Measurements from ENCODE around the gene PRKCZ.

Gene PRKCZ

GRCh38 chr1:2201062-2201461 is 150.9 kb downstream of the PRKCZ start:
- DNase-seq: no peak

- DNase-seq: no peak
Observed at GRCh38 chr1:2202008-2202575, 151.9 kb downstream of the PRKCZ start.

- no peak for DNase-seq
Observed at GRCh38 chr1:2202843-2203601, 152.8 kb downstream of the PRKCZ start.

- no peak for DNase-seq
Observed at GRCh38 chr1:2203671-2204414, 153.6 kb downstream of the PRKCZ start.

GRCh38 chr1:2204415-2205190 is 154.4 kb downstream of the PRKCZ start:
- no peak for DNase-seq

- DNase-seq: peak; percentile 92
Observed at GRCh38 chr1:2205191-2205952, 155.2 kb downstream of the PRKCZ start.

- DNase-seq: no peak
Observed at GRCh38 chr1:2206813-2207487, 156.7 kb downstream of the PRKCZ start.

- no peak for DNase-seq
Observed at GRCh38 chr1:2208309-2209239, 158.4 kb downstream of the PRKCZ start.

GRCh38 chr1:2209400-2210083 is 159.3 kb downstream of the PRKCZ start:
- no peak for DNase-seq

- no peak for DNase-seq
Observed at GRCh38 chr1:2210084-2210653, 160.0 kb downstream of the PRKCZ start.

- no peak for DNase-seq
Observed at GRCh38 chr1:2210786-2211185, 160.6 kb downstream of the PRKCZ start.

- DNase-seq: no peak
Observed at GRCh38 chr1:2212274-2212531, 162.0 kb downstream of the PRKCZ start.

GRCh38 chr1:2212532-2213491 is 162.6 kb downstream of the PRKCZ start:
- no peak for DNase-seq

GRCh38 chr1:2213576-2214505 is 163.6 kb downstream of the PRKCZ start:
- no peak for DNase-seq

GRCh38 chr1:2214541-2215241 is 164.5 kb downstream of the PRKCZ start:
- no peak for DNase-seq

- no peak for DNase-seq
Observed at GRCh38 chr1:2215329-2215728, 165.1 kb downstream of the PRKCZ start.
